ENCODE results near the gene TSFM. TPM values are rescaled to one million over a fixed set of nuclear protein-coding genes. Genes with fewer than 3 reads are reported as not detected.

The TSFM gene
- total RNA-seq, 1 experiment from 2014 or later: 53.2 TPM

DNA sequence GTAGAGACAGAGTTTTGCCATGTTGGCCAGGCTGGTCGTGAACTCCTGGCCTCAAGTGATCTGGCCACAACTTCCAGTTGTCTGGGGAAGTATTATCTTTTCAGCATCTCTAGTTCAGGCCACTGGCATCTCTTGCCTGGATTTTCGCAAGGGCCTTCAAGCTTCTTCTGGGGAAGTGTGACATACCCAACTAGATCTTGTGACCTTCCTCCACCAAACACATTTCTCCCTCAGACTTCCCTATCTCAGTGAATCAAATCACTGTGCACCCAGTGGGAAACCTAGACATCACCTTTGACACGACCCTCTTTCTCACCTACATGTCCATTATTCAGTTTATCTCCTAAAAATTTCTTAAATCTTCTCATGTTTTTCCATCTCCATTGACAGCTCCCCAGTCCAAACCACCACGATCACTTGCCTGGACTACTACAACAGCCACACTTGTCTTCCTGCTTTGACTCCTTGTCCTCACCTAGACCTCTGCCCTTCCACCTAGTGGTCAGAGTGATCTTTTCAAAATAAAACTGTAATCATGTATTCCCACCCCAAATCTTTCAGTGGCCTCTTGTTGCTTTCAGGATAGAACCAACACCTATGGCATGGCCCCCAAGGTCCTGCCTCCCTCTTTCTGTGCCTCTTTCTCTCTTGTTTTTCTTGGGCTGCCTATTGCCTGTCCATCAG is 6.9 kb upstream of the TSFM start:
- Histone ChIP-seq H2AFZ (ENCODE audit: low read depth, low read length, poor library complexity, severe bottlenecking) (no peak overlapping the region), H3K27me3 (ENCODE audit: insufficient read depth, low read length) (no peaks in the 10 kb centered on the region), H3K4me3 (replicated peaks in 1 of 2; ENCODE audit: low read depth in 1 of 2, low read length in 2 of 2) (no peak overlapping the region), H3K9ac (ENCODE audit: low read length) (no peak overlapping the region), H3K36me3 (ENCODE audit: control insufficient read depth in 1 of 2, insufficient read depth in 2 of 2, low read length in 2 of 2) (peaks cover 0 to 3% of the 10 kb centered on the region in 2 experiments; a peak in 1 of 4 replicates), H3K4me1 (ENCODE audit: control insufficient read depth in 1 of 2, insufficient read depth in 2 of 2, low read length in 2 of 2) (peaks cover 5 to 15% of the 10 kb centered on the region in 2 experiments; a peak in 3 of 4 replicates), H4K20me1 (ENCODE audit: insufficient read depth) (no peaks in the 10 kb centered on the region), H3K9me2 (ENCODE audit: insufficient read depth) (no peaks in the 10 kb centered on the region), H3K9me3 (ENCODE audit: control insufficient read depth in 1 of 2, insufficient read depth in 1 of 2, low read depth in 1 of 2, low read length in 2 of 2) (no peaks in the 10 kb centered on the region), H3K27ac (ENCODE audit: low read depth, low read length) (no peak overlapping the region), H3K79me2 (ENCODE audit: insufficient read depth, low read length) (peaks cover 20% of the 10 kb centered on the region), H3K4me2 (ENCODE audit: low read length) (no peak overlapping the region)
- no peak for ATAC-seq
- DNase-seq (ENCODE audit: low read depth, low spot score): no peak
- TF ChIP-seq, protein P1, sequence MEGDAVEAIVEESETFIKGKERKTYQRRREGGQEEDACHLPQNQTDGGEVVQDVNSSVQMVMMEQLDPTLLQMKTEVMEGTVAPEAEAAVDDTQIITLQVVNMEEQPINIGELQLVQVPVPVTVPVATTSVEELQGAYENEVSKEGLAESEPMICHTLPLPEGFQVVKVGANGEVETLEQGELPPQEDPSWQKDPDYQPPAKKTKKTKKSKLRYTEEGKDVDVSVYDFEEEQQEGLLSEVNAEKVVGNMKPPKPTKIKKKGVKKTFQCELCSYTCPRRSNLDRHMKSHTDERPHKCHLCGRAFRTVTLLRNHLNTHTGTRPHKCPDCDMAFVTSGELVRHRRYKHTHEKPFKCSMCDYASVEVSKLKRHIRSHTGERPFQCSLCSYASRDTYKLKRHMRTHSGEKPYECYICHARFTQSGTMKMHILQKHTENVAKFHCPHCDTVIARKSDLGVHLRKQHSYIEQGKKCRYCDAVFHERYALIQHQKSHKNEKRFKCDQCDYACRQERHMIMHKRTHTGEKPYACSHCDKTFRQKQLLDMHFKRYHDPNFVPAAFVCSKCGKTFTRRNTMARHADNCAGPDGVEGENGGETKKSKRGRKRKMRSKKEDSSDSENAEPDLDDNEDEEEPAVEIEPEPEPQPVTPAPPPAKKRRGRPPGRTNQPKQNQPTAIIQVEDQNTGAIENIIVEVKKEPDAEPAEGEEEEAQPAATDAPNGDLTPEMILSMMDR (IDR thresholded peaks at IDR 0.05 in 2 of 3, conservative IDR thresholded peaks at IDR 0.05 in 1 of 3; ENCODE audit: borderline replicate concordance in 1 of 3, insufficient read depth in 1 of 3, low read depth in 2 of 3, low read length in 2 of 3): peak in 1 of 3 experiments; percentile 28; a peak in 1 of 6 replicates
- TF ChIP-seq, protein P2, sequence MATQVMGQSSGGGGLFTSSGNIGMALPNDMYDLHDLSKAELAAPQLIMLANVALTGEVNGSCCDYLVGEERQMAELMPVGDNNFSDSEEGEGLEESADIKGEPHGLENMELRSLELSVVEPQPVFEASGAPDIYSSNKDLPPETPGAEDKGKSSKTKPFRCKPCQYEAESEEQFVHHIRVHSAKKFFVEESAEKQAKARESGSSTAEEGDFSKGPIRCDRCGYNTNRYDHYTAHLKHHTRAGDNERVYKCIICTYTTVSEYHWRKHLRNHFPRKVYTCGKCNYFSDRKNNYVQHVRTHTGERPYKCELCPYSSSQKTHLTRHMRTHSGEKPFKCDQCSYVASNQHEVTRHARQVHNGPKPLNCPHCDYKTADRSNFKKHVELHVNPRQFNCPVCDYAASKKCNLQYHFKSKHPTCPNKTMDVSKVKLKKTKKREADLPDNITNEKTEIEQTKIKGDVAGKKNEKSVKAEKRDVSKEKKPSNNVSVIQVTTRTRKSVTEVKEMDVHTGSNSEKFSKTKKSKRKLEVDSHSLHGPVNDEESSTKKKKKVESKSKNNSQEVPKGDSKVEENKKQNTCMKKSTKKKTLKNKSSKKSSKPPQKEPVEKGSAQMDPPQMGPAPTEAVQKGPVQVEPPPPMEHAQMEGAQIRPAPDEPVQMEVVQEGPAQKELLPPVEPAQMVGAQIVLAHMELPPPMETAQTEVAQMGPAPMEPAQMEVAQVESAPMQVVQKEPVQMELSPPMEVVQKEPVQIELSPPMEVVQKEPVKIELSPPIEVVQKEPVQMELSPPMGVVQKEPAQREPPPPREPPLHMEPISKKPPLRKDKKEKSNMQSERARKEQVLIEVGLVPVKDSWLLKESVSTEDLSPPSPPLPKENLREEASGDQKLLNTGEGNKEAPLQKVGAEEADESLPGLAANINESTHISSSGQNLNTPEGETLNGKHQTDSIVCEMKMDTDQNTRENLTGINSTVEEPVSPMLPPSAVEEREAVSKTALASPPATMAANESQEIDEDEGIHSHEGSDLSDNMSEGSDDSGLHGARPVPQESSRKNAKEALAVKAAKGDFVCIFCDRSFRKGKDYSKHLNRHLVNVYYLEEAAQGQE (IDR thresholded peaks at IDR 0.05; ENCODE audit: low read depth): no peak
- TF ChIP-seq EZH2phosphoT487 (IDR thresholded peaks at IDR 0.05; ENCODE audit: borderline replicate concordance): no peak
- BruUV-seq (replicated peaks): no TSS peak
- ChIA-PET POLR2A (no interaction called here), RAD21 (ENCODE audit: low non-redundant PET in 1 of 2, low total read pairs in 2 of 2, uncharacterized antibody in 2 of 2, unreplicated experiment in 2 of 2) (no interaction called here), CTCF (interaction anchor here (0.7 to 1.2 kb wide), 2 partner anchors 27 to 115 kb away, joined by 3 to 4 read pairs; no protein-coding TSS in a partner anchor)
- intact Hi-C loops (cut with micrococcal nuclease): no loop called here
